G401.6 (cell line): ENCODE results near the gene MT1B.
"Not testable (repeated sequence)": the region's sequence is repeated elsewhere in the genome, so short reads cannot be mapped to it uniquely, and the experiment has no call there.

Experiments used
- FAIRE-seq: peaks from 2 replicates; lab custom pipeline; 2012; peaks lifted over from hg19 to GRCh38; lab: Jason Lieb, UNC

MT1B gene

GRCh38 chr16:56620339-56620897 lies 31.3 kb upstream of the MT1B start:
- FAIRE-seq: no peak

GRCh38 chr16:56621665-56622445 lies 29.8 kb upstream of the MT1B start:
- FAIRE-seq: not testable (repeated sequence)

- FAIRE-seq: not testable (repeated sequence)
Observed at GRCh38 chr16:56623184-56623583, 28.5 kb upstream of the MT1B start.

GRCh38 chr16:56623637-56624036 lies 28.0 kb upstream of the MT1B start:
- FAIRE-seq: no peak

GRCh38 chr16:56625140-56625942 lies 26.3 kb upstream of the MT1B start, which contains the start of gene MT1E:
Gene MT1E, plus strand, starts transcription at chr16:56625781. Its CDS starts 71 bp downstream, at chr16:56625852.
- FAIRE-seq: no peak

GRCh38 chr16:56625943-56626654 lies 25.6 kb upstream of the MT1B start:
- no peak for FAIRE-seq

GRCh38 chr16:56626685-56627084 lies 25.0 kb upstream of the MT1B start:
- FAIRE-seq: no peak

- no peak for FAIRE-seq
Observed at GRCh38 chr16:56628486-56629350, 23.0 kb upstream of the MT1B start.

GRCh38 chr16:56629531-56629930 lies 22.2 kb upstream of the MT1B start:
- no peak for FAIRE-seq

- FAIRE-seq: no peak
Observed at GRCh38 chr16:56630134-56630533, 21.6 kb upstream of the MT1B start.

GRCh38 chr16:56631197-56631596 lies 20.5 kb upstream of the MT1B start:
- no peak for FAIRE-seq

GRCh38 chr16:56631832-56632155 lies 19.9 kb upstream of the MT1B start:
- no peak for FAIRE-seq

- no peak for FAIRE-seq
Observed at GRCh38 chr16:56632156-56632847, 19.4 kb upstream of the MT1B start, which contains the start of gene MT1M. Gene MT1M, plus strand, starts transcription at chr16:56632659. Its CDS starts 73 bp downstream, at chr16:56632732.

GRCh38 chr16:56632848-56633365 lies 18.8 kb upstream of the MT1B start:
- FAIRE-seq: no peak

- FAIRE-seq: no peak
Observed at GRCh38 chr16:56633535-56633934, 18.2 kb upstream of the MT1B start.

GRCh38 chr16:56634715-56635440 lies 16.8 kb upstream of the MT1B start:
- no peak for FAIRE-seq

- no peak for FAIRE-seq
Observed at GRCh38 chr16:56635441-56635967, 16.2 kb upstream of the MT1B start.

- no peak for FAIRE-seq
Observed at GRCh38 chr16:56636616-56637413, 14.9 kb upstream of the MT1B start.
